Liver (tissue), 9 donors: ENCODE results near the gene CALCA. TPM values are rescaled to one million over a fixed set of nuclear protein-coding genes. Genes with fewer than 3 reads are reported as not detected.
A peak's percentile ranks its signal among the peaks of the same experiment; 100 is the strongest.

Experiments used
- DNase-seq: peaks from one replicate; pipeline ENCODE4 v3.0.0-alpha.2; 2017; ENCODE audit warnings: low spot score
- H3K27ac ChIP-seq, 2 donors: one replicate each; pipeline ENCODE4 v1.7.0; 2013; ENCODE audit warnings: inconsistent platforms in 2 of 2, low read length in 2 of 2, control low read depth in 1 of 2, low read depth in 1 of 2, mild to moderate bottlenecking in 1 of 2
- H3K27me3 ChIP-seq, 4 donors: one replicate each; pipeline versions ENCODE4 v1.6.1 to v1.7.0; 2013; ENCODE audit warnings: low read length in 3 of 4, inconsistent platforms in 1 of 4, mild to moderate bottlenecking in 1 of 4, moderate library complexity in 1 of 4; ENCODE audit not compliant: control insufficient read depth in 4 of 4, insufficient read depth in 4 of 4
- H3K36me3 ChIP-seq, 4 donors: one replicate each; pipeline versions ENCODE4 v1.6.1 to v1.7.0; 2013; ENCODE audit warnings: low read length in 3 of 4, mild to moderate bottlenecking in 3 of 4, low read depth in 1 of 4, moderate library complexity in 1 of 4; ENCODE audit not compliant: control insufficient read depth in 4 of 4, insufficient read depth in 3 of 4
- H3K4me1 ChIP-seq, 4 donors: one replicate each; pipeline versions ENCODE4 v1.6.1 to v1.7.0; 2013; ENCODE audit warnings: low read length in 3 of 4, mild to moderate bottlenecking in 3 of 4, moderate library complexity in 1 of 4; ENCODE audit not compliant: control insufficient read depth in 4 of 4, insufficient read depth in 4 of 4
- H3K4me3 ChIP-seq, 3 donors: one replicate each; pipeline versions ENCODE4 v1.6.1 to v1.7.0; 2013; ENCODE audit warnings: low read length in 3 of 3, control low read depth in 1 of 3, low read depth in 1 of 3, mild to moderate bottlenecking in 1 of 3
- H3K9ac ChIP-seq, 2 donors: one replicate each; pipeline ENCODE4 v1.7.0; 2013; ENCODE audit warnings: low read length in 2 of 2, mild to moderate bottlenecking in 2 of 2, moderate library complexity in 2 of 2, control low read depth in 1 of 2, low read depth in 1 of 2
- H3K9me3 ChIP-seq, 4 donors: one replicate each; pipeline versions ENCODE4 v1.6.1 to v1.7.0; 2013; ENCODE audit warnings: low read length in 3 of 4; ENCODE audit not compliant: control insufficient read depth in 4 of 4
- EGR1 ChIP-seq, 2 donors: IDR thresholded peaks; 2 replicates each; pipeline ENCODE4 v1.6.1; 2016 to 2018; ENCODE audit warnings: antibody characterized with exemption in 2 of 2, low read depth in 2 of 2
- FOXA1 ChIP-seq: IDR thresholded peaks from 2 replicates; pipeline ENCODE4 v1.6.1; 2016; ENCODE audit warnings: antibody characterized with exemption
- FOXA2 ChIP-seq: IDR thresholded peaks from 2 replicates; pipeline ENCODE4 v1.6.1; 2016; ENCODE audit warnings: antibody characterized with exemption
- GABPA ChIP-seq, 2 donors: IDR thresholded peaks in 1 of 2; conservative IDR thresholded peaks in 1 of 2; 2 replicates each; pipeline ENCODE4 v1.6.1; 2016; ENCODE audit warnings: antibody characterized with exemption in 2 of 2, mild to moderate bottlenecking in 1 of 2, moderate library complexity in 1 of 2
- HNF4A ChIP-seq, 2 donors: conservative IDR thresholded peaks; 2 replicates each; pipeline ENCODE4 v1.6.1; 2016; ENCODE audit warnings: antibody characterized with exemption in 2 of 2, mild to moderate bottlenecking in 2 of 2
- HNF4G ChIP-seq: IDR thresholded peaks from 2 replicates; pipeline ENCODE4 v1.6.1; 2016; ENCODE audit warnings: antibody characterized with exemption
- JUND ChIP-seq, 2 donors: IDR thresholded peaks; 2 replicates each; pipeline ENCODE4 v1.6.1; 2016; ENCODE audit warnings: antibody characterized with exemption in 2 of 2
- NR2F2 ChIP-seq: IDR thresholded peaks from 2 replicates; pipeline ENCODE4 v1.6.1; 2016; ENCODE audit warnings: antibody characterized with exemption
- RAD21 ChIP-seq, 2 donors: IDR thresholded peaks; 2 replicates each; pipeline ENCODE4 v1.6.1; 2016; ENCODE audit warnings: antibody characterized with exemption in 2 of 2, mild to moderate bottlenecking in 2 of 2
- RXRA ChIP-seq, 2 donors: IDR thresholded peaks; 2 replicates each; pipeline ENCODE4 v1.6.1; 2017 to 2018; ENCODE audit warnings: antibody characterized with exemption in 2 of 2, mild to moderate bottlenecking in 1 of 2
- SP1 ChIP-seq: IDR thresholded peaks from 2 replicates; pipeline ENCODE4 v1.6.1; 2018; ENCODE audit warnings: antibody characterized with exemption, mild to moderate bottlenecking
- TAF1 ChIP-seq: conservative IDR thresholded peaks from 2 replicates; pipeline ENCODE4 v1.6.1; 2016; ENCODE audit warnings: antibody characterized with exemption, mild to moderate bottlenecking
- ZBTB33 ChIP-seq: IDR thresholded peaks from 2 replicates; pipeline ENCODE4 v1.6.1; 2016; ENCODE audit warnings: antibody characterized with exemption
- WGBS: extraction: QIAGEN DNeasy Blood & Tissue Kit; methylation state at CpG from one replicate; pipeline ENCODE4 v1.1.7; 2013; 5-methylcytosine and 5-hydroxymethylcytosine counted together
- polyA plus RNA-seq, 2 donors: library from polyadenylated mRNA; stranded (reverse) in 1 of 2; unstranded in 1 of 2; fragments of 200-250 nt in 1 of 2; fragments of >200 nt in 1 of 2; fragmentation: Nextera tagmentation in 1 of 2; extraction: Ambion mirVana in 1 of 2; gene quantifications; one replicate each; pipeline versions ENCODE4 v1.2.1 to v1.2.3, GENCODE V29; 2013 to 2015
- total RNA-seq, 2 donors: library from RNA; depleted of rRNA; stranded (reverse); fragments of >200 nt; gene quantifications; one replicate each; pipeline ENCODE4 v1.2.3, GENCODE V29; 2014
- TF ChIP-seq, protein P1 (sequence below): IDR thresholded peaks from 2 replicates; pipeline ENCODE4 v1.6.1; 2016; ENCODE audit warnings: antibody characterized with exemption, mild to moderate bottlenecking
- TF ChIP-seq, protein P2 (sequence below): IDR thresholded peaks from 2 replicates; pipeline ENCODE4 v1.6.1; 2016; ENCODE audit warnings: antibody characterized with exemption
- TF ChIP-seq, protein P3 (sequence below): IDR thresholded peaks from 2 replicates; pipeline ENCODE4 v1.6.1; 2016; ENCODE audit warnings: antibody characterized with exemption
- TF ChIP-seq, protein P4 (sequence below): fragments of 150-350 bp; IDR thresholded peaks from 2 replicates; pipeline ENCODE4 v1.5.1; 2017; ENCODE audit warnings: improper control_type of control experiment, low read depth, low read length; ENCODE audit not compliant: missing input control
- donor health status: healthy.
- donor health status: healthy.
- donor health status: healthy.
- donor health status: healthy.
- donor health status: healthy.

The CALCA gene
- total RNA-seq (10 to 100 TPM in 1 of 2 donors, under 1 TPM in 1; 0.33 to 14.3 TPM), polyA plus RNA-seq (10 to 100 TPM in 1 of 2 donors, under 1 TPM in 1; 0.96 to 34.7 TPM)

GRCh38 chr11:14971865-14972580 lies at the start of gene CALCA:
TSS of gene CALCA (minus strand) at chr11:14972351. CDS start at chr11:14971192, 1,159 bp downstream.
- H3K4me1 ChIP-seq = peaks cover 5 to 42% (median 33%) of the 10 kb centered on the region in 4 donors
- H3K27ac ChIP-seq = no peak within 1 kb of the TSS
- DNase-seq = no peak
- H3K4me3 ChIP-seq = peak within 1 kb of the TSS in 1 of 3 donors; percentile 7
- H3K9me3 ChIP-seq = no peaks in the 10 kb centered on the region
- TF ChIP-seq NR2F2 = no peak
- TF ChIP-seq EGR1 (IDR thresholded peaks at IDR 0.05; ENCODE audit: low read depth in 2 of 2) = no peak
- no peak for TF ChIP-seq GABPA (IDR thresholded peaks at IDR 0.05 in 1 of 2, conservative IDR thresholded peaks at IDR 0.05 in 1 of 2)
- no peak for TF ChIP-seq TAF1
- TF ChIP-seq RXRA (IDR thresholded peaks at IDR 0.05) = no peak
- no peak for TF ChIP-seq HNF4A (conservative IDR thresholded peaks at IDR 0.05)
- TF ChIP-seq, protein P1, sequence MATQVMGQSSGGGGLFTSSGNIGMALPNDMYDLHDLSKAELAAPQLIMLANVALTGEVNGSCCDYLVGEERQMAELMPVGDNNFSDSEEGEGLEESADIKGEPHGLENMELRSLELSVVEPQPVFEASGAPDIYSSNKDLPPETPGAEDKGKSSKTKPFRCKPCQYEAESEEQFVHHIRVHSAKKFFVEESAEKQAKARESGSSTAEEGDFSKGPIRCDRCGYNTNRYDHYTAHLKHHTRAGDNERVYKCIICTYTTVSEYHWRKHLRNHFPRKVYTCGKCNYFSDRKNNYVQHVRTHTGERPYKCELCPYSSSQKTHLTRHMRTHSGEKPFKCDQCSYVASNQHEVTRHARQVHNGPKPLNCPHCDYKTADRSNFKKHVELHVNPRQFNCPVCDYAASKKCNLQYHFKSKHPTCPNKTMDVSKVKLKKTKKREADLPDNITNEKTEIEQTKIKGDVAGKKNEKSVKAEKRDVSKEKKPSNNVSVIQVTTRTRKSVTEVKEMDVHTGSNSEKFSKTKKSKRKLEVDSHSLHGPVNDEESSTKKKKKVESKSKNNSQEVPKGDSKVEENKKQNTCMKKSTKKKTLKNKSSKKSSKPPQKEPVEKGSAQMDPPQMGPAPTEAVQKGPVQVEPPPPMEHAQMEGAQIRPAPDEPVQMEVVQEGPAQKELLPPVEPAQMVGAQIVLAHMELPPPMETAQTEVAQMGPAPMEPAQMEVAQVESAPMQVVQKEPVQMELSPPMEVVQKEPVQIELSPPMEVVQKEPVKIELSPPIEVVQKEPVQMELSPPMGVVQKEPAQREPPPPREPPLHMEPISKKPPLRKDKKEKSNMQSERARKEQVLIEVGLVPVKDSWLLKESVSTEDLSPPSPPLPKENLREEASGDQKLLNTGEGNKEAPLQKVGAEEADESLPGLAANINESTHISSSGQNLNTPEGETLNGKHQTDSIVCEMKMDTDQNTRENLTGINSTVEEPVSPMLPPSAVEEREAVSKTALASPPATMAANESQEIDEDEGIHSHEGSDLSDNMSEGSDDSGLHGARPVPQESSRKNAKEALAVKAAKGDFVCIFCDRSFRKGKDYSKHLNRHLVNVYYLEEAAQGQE = no peak
- no peak for TF ChIP-seq HNF4G
- no peak for TF ChIP-seq ZBTB33
- no peak for TF ChIP-seq RAD21 (IDR thresholded peaks at IDR 0.05)
- TF ChIP-seq, protein P2, sequence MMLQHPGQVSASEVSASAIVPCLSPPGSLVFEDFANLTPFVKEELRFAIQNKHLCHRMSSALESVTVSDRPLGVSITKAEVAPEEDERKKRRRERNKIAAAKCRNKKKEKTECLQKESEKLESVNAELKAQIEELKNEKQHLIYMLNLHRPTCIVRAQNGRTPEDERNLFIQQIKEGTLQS = no peak
- no peak for TF ChIP-seq FOXA2
- no peak for TF ChIP-seq JUND (IDR thresholded peaks at IDR 0.05)
- TF ChIP-seq FOXA1 = no peak
- no peak within 1 kb of the TSS for H3K9ac ChIP-seq
- peaks cover 8 to 14% (median 11%) of the 10 kb centered on the region in 4 donors for H3K27me3 ChIP-seq
- H3K36me3 ChIP-seq = no peaks in the 10 kb centered on the region
- 5% methylated on average over 40 of the region's 40 CpGs for WGBS

GRCh38 chr11:15016200-15016599 lies 44.0 kb upstream of the CALCA start:
- Histone ChIP-seq H3K27ac (no peak overlapping the region), H3K4me3 (no peak overlapping the region), H3K4me1 (no peaks in the 10 kb centered on the region), H3K9ac (no peak overlapping the region), H3K27me3 (no peaks in the 10 kb centered on the region), H3K36me3 (no peaks in the 10 kb centered on the region), H3K9me3 (peaks cover 0 to 19% (median 5%) of the 10 kb centered on the region in 4 donors)
- WGBS = 92% methylated on average over 1 of the region's 1 CpG
- DNase-seq = no peak
- TF ChIP-seq GABPA (IDR thresholded peaks at IDR 0.05 in 1 of 2, conservative IDR thresholded peaks at IDR 0.05 in 1 of 2) = no peak
- TF ChIP-seq, protein P1 = no peak
- no peak for TF ChIP-seq HNF4A (conservative IDR thresholded peaks at IDR 0.05)
- TF ChIP-seq, protein P3, sequence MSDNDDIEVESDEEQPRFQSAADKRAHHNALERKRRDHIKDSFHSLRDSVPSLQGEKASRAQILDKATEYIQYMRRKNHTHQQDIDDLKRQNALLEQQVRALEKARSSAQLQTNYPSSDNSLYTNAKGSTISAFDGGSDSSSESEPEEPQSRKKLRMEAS = no peak
- TF ChIP-seq, protein P4, sequence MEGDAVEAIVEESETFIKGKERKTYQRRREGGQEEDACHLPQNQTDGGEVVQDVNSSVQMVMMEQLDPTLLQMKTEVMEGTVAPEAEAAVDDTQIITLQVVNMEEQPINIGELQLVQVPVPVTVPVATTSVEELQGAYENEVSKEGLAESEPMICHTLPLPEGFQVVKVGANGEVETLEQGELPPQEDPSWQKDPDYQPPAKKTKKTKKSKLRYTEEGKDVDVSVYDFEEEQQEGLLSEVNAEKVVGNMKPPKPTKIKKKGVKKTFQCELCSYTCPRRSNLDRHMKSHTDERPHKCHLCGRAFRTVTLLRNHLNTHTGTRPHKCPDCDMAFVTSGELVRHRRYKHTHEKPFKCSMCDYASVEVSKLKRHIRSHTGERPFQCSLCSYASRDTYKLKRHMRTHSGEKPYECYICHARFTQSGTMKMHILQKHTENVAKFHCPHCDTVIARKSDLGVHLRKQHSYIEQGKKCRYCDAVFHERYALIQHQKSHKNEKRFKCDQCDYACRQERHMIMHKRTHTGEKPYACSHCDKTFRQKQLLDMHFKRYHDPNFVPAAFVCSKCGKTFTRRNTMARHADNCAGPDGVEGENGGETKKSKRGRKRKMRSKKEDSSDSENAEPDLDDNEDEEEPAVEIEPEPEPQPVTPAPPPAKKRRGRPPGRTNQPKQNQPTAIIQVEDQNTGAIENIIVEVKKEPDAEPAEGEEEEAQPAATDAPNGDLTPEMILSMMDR = no peak
- TF ChIP-seq HNF4G = no peak
- no peak for TF ChIP-seq RXRA (IDR thresholded peaks at IDR 0.05)
- TF ChIP-seq JUND (IDR thresholded peaks at IDR 0.05) = no peak
- TF ChIP-seq SP1 = no peak
- no peak for TF ChIP-seq RAD21 (IDR thresholded peaks at IDR 0.05)
- no peak for TF ChIP-seq ZBTB33
